ENCODE measurements around the gene SMIM30. TPM values are rescaled to one million over a fixed set of nuclear protein-coding genes. Genes with fewer than 3 reads are reported as not detected.
"Not testable (repeated sequence)": the region's sequence is repeated elsewhere in the genome, so short reads cannot be mapped to it uniquely, and the experiment has no call there.

The SMIM30 gene, protein sequence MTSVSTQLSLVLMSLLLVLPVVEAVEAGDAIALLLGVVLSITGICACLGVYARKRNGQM
- total RNA-seq (2014; rRNA removed) = 173 and 179 TPM in 2 replicates
- polyA plus RNA-seq (2012) = 72.5 TPM

DNA sequence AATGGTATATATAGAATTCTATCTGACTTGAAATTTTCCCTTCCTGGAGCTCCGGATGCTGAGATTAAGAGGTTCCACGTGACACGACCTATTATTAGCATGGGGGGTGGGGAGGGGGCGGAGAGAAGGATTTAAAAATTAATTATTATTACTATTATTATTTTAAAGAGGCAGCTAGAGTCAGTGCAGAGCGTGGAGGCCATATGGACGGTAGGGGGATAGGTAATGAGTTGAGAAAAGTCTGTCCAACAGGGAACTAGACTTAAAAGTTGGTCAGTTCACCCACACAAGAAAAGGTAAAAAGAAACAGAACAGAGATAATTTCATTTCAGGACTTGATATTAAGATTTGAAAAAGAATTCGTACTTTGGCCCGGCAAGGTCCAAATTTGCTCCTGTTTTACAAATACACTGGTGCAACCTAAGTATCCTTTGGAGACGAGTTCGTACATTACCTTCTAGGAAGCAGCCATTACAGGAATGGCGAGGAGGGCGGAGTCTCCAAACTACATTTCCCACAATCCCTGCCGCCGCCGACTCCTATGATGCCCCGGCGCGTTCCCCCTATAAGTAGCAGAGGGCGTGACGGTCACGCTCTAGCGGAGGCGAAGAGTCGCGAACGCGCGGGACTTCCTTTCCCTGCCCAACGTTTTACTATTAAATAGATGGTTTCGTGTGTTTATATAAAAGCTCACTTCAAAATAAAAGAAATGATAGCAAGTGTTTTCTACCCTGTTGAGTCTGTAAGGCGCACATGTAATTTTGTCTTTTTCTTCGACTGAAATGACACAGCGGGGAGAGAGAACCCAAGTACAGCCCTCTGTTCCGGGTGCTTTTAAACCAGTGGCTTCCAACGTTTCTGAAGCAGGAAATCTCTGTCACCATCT is at the start of gene SMIM30:
TSS of gene SMIM30 (minus strand) at position 481 of the 886 bp plus-strand sequence. CDS start 976 bp downstream, outside the sequence.
- DNase-seq (ENCODE audit: low read depth) = peak; percentile 94

DNA sequence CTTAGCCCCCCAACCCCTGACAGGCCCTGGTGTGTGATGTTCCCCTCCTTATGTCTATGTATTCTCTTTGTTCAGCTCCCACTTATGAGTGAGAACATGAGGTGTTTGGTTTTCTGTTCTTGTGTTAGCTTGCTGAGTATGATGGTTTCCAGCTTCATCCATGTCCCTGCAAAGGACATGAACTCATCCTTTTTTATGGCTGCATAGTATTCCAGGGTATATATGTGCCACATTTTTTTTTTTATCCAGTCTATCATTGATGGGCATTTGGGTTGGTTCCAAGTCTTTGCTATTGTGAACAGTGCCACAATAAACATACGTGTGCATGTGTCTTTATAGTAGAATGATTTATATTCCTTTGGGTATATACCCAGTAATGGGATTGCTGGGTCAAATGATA is 47.8 kb upstream of the SMIM30 start:
- DNase-seq (ENCODE audit: low read depth) = not testable (repeated sequence)

DNA sequence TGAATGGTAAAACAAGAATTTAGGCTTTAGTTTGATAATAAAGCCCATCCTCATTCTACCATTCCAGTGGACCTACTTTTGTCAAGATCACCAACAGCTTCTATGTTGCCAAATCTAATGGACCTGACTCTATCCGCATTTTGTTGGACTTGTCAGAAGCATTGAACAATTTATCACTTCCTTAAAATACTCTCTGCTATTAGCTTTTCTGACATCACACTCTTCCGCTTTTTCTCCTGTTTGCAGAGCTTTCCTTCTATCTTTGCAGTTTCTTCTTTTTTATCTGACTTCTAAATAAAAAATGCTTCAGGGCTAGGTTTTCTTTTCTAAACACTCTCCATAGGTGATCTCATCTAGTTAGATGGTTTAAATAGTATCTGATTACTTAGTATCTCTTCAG is 42.7 kb upstream of the SMIM30 start:
- DNase-seq (ENCODE audit: low read depth) = no peak

DNA sequence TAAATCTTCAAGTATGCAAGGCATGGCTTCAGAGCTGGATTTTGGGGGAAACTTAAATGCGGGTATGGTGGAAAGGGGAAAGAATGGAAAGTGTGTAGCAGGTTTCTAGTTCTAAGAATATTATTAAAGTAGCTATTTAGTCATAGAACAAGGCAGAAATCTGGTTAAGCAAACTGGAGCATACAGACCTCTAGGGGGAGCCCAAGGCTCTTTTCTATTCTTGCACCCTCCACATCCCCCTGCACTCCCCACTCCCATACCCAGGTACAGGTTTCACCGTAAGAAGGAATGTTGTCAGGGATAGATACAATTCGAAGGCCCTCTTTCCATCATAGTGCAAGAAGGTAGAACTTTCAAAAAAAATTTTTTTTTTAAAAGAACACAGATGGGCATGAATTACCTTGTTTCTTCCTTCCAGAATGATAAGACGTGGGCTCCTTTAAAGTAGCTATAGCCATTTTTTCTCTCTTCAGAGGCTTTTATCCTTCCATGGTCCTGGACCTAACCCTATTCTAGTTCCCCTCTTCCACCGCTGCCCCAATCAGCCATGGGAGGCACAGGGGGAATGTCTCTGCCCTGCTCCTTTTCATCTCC is 41.5 kb upstream of the SMIM30 start:
- peak; percentile 43 for DNase-seq (ENCODE audit: low read depth)

DNA sequence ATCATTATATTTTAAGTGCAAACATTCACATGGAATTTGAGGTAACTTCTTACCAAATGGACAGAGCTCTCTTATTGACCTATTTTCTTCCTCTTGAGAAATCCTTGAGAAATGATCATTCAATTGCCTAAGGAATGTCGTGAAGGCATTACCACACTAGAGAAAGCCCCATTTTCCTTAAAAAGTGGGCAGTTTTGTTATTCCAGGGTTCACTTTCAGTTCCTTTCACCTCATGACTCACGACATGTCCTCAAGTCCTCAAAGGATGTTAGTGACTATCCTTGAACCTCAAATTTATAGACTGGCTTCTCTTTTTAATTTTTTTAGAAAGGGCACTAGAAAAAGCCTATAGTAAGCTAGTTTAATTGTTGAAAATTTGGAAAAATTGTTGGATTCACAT is 40.4 kb upstream of the SMIM30 start:
- no peak for DNase-seq (ENCODE audit: low read depth)

DNA sequence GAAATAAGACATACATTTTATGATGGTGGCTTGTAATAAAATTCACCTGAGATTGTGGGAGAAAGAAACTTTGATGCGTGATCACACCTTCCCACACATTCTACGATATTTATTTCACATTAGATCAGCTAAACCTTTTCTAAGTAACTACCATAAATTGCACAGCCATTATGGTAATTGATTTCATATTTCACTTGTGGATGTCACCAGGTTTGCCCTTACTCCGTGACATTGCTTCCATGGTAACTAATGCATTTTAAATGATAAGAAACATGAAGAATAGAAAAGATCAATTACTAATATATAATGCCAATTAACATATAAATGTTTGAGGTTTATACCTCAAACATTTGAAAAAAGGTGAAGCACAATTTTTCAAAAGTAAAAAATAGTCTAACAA is 35.8 kb upstream of the SMIM30 start:
- no peak for DNase-seq (ENCODE audit: low read depth)

DNA sequence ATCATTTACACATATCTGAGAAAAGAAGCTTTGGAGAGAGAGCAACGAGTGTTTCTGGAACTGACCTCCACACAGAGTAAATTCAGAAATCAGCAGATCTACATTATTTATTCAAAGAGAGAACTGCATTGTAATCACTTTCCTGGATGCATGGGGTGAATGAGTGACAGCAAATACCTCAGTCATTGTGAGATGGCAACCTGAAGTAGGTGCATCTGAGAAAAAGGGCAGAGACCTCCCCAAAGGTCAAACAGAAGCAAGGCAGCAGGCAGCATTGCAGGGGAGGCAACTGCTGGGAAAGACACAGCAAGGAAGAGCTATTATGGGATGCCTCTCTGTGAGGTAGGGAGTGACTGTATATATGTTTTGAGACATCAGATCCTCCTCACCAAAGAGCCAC is 26.5 kb upstream of the SMIM30 start:
- DNase-seq (ENCODE audit: low read depth) = no peak

DNA sequence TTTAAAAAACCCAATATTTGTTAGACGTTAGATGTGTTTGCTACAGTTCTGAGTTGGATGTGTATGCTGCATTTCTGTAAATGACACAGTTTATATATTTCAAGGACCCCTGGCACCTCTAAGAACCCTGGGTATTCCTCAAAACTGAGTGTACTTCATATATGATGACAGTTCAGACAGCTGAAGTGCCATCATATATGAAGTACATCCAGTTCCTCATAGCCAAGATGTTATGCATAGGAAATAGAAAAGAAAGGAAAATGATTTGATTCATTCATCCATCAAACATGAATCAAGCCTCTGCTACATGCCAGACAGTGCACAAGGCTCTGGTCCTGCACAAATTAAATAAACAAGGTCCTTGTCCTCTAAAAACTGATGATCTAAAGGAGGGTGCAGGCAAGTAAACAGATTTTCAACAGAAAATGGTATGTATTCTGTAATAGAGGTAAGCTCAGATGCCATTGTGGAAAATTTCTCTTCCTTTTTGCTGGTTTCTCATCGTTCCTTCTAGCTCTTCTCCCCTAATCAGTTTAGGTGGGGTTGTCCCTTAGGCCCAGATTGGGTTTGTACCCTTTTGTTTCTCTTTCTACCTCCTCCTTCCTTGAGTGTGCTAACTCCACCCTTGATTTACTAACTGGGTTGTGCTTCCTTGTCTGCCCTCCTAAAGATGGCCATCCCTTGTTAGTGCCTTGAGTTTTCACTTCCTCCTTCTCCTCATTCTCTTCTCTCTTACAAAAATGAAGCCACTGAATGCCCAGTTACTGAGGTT is 25.3 kb upstream of the SMIM30 start:
- DNase-seq (ENCODE audit: low read depth) = no peak

DNA sequence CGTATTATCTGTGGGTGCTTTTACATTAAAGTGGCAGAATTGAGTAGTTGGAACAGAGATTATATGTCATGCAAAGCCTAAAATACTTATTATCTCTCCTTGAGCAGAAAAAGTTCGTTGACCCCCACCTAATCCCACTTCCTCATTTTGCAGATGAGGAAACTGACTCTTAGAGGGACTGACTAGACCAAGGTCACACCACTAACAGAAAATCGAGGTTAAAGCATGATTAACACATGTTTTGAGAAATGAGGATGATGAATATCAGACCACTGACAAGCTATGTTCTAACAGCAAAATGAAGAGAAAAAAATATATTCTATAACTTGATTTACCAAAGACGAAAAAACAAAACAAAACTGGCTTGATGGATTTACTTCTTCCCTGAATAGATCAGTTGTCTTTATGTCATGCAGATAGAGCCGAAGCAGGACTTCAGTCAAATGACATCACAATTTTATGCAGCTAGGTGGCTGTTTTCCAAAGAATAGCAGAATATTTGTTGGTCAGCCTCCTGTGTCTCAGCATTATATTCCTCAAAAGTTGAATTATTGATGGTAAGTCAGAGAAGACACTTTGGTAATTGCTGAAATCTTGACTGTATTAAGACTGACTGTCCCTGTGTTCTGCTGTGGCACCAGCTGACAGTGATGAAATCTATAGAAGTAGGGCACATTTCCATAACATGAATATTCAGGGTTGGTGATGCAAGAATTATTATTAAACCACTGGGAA is 24.2 kb upstream of the SMIM30 start:
- no peak for DNase-seq (ENCODE audit: low read depth)

DNA sequence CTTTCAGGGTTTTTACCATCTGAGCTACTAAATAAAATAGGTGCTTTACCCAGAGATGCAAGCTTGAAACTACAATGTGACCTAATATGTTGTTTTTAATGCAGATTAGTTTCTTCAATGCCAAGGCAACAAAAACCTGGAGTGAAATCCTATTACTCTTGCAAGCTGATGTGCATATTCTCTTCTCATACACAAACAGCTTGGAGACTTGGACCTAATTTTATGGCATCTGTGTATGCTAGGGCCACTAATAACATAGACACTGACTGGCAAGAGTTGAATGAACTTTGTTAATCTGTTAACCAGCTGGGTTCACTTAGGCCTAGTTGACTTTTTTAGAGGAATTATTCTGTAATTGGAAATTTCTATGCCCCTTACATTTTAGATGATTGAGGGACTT is 23.4 kb upstream of the SMIM30 start:
- DNase-seq (ENCODE audit: low read depth) = no peak

DNA sequence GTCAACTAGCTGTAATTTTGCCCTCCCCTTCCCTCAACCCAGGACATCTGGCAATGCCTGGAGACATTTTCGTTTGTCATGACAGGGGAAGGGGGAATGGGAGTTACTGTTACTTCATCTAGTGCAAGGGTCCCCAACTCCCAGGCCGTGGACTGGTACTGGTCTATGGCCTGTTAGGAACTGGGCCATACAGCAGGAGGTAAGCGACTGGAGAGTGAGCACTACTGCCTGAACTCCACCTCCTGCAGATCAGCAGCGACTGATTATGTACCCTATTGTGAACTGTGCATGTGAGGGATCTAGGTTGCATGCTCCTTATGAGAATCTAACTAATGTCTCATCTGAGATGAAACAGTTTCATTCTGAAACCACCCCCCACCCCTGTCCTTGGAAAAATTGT is 22.6 kb upstream of the SMIM30 start:
- no peak for DNase-seq (ENCODE audit: low read depth)

DNA sequence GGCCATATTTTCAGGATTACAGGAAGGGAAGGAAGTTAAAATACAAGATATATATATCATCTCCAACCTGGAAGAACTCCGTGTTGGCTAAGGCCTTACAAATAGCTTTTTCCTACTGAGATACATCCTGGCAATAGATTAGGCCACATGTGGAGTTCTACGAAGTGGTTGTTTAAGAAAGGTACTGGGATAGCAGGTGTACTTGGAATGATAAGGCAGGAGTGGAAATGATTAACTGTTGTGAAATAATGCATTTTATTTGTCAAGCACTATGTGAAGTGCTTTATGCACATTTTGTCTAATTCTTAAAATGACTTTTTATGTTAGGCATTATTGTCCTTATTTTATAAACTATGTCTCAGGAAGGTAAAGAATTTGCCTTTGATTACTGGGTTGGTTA is 18.9 kb upstream of the SMIM30 start:
- DNase-seq (ENCODE audit: low read depth) = no peak

DNA sequence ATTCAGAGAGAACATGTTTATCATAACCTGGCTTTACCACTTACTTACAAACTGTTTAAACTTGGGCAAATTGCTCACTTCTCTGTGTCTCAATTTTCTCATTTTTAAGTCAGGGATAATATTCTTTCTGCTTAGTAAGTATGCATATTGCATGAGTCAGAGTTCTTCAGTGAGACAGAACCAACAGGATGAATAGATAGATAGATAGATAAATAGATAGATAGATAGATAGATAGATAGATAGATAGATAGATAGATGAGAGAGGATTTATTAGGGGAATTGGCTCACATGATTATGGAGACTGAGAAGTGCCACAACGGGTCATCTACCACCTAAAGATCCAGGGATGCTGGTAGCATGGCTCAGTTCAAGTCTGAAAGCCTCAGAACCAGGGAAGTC is 15.7 kb upstream of the SMIM30 start:
- DNase-seq (ENCODE audit: low read depth) = no peak

DNA sequence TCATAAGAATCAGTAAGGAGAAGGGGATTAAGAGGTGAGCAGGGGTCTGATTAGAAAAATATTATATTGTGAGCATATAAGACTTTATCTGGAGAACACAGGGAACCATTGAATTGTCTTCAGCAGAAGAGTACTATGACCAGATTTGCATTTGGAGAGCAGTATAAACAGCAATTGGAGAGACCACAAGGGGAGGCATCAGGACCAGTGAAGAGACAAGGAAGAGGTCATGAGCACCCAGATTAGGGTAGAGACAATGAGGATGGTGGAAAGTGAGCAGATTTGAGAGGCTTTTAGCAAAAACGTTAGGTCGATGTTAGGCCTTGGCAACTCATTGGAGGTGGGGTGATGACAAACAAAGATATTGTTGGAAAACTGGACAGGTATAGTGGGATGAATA is 13.0 kb upstream of the SMIM30 start:
- no peak for DNase-seq (ENCODE audit: low read depth)

DNA sequence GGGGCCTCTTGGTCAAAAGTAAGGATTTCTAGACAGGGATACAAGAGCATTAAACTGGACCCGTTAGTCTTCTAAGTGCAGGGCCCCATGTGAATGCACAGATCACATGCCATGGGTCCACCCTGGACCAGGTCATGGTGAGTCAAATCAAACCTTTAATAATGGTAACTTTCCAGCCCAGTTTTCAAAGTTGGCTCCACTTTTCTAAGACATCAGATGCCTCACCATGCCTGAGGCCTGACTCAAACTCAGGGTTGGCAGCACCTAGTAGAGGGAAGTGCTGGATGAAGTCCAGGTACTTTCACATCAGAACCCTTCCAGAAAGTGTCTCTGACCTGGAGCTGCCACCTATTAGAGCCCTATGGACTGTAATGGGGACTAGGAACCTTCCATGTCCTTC is 9.7 kb upstream of the SMIM30 start:
- DNase-seq (ENCODE audit: low read depth) = no peak

DNA sequence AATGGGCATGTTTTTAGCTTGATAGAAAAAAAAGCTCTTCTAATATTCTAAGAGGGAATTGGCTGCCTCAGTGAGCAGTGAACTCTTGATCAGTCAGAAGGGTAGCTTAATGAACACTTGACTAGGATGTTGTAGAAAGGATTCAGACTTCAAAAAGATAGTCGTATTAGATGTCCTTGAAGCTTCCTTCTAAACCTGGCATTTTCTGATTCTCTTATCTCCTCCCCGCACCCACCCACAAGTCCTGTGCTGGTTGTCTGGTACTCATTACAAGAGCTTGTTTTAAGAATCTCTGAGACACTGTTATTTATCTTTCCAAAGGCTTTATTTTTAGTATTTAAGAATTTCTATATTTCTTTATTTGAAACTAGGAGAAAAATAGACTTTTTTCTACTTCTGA is 7.4 kb upstream of the SMIM30 start:
- no peak for DNase-seq (ENCODE audit: low read depth)

DNA sequence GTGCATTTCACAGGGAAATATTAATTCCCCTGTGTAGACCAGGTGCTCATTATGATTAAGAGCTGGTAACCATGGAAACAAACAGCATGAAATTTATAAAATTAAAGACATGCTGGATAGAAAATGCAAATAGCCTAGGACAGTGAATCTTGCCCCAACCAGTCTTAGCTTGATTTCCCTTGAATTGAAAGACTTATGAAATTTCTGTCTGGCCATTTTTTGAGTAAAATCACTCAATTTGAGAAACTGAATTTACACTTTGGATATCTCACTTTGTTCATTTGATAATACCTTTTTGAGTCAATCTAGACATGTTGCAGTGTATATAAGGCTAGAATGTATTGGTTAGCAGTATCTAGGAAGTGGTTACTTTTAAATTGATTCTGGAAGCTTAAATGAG is 4.4 kb upstream of the SMIM30 start:
- DNase-seq (ENCODE audit: low read depth) = no peak

DNA sequence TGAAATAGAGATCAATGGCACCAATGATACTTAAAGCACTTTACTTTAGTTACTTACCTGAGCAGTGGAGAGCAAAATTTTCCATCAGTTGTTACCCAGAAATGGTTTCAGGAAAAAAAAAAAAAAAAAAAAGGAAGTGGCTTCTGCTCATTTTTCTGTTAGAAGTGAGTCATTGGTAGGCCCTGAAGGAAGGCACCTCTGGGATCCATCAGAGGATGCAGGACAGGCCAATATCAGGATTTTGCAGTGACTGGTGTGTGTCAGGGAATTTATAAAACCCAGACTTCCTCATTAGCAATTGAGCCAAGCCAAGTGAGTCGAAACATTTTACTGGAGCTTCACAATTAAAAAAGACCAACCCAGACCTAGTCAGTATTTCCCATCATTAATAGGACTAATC is 2.3 kb upstream of the SMIM30 start:
- DNase-seq (ENCODE audit: low read depth) = no peak

DNA sequence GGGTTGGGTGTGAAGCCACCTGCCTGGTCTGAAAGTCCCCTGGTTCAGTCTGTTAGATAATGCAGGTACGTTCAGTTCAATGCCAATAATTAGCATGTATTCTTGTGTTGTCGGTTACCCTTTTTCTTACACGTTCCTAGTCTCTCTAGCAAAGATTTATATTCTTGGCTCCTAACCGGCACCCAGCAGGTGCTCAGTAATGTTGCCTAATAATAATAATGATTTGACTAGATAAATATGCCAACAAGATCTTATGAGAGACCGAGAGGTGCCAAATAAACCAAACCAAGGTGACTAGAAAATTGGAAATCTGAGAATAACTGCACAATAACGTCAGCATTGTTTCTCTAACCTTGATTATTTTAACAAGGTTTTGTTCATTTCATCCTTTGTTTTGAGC is 1.1 kb upstream of the SMIM30 start:
- DNase-seq (ENCODE audit: low read depth) = no peak

DNA sequence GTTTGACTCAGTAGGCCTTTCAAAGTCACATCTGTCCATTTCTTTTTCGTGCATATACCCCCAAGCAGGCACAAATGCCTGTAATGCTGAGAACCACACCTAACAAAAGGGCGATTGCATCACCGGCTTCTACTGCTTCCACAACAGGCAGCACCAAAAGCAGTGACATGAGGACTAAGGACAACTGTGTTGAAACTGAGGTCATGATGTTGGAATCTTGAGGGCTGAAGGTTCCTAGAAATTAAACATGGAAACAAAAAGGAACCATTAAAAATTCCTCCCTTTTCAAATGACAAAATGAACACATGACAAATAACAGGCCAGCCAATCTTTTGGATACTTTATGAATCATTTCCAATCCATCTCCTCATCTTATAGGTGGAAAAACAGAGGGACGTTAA is 980 bp downstream of the SMIM30 start:
- peak; percentile 42 for DNase-seq (ENCODE audit: low read depth)

DNA sequence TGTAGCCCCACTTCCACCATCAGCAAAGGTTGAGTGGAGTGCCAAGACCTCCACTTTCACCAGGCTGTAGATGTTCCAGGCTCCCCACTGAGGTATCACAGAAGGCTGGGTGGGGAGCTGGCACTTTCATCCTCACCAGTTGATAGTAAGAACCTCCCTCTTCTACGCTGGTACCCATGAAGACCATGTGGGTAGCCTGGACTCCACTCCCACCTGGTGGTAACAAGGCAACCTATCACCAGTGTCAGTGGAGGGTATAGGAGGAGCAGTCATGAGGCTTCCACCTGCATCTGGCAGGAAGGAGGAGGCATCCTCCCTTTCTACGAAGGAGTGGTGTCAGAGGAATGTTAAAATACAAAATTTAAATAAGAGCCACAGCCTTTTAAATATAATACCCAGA is 4.4 kb downstream of the SMIM30 start:
- peak; percentile 31 for DNase-seq (ENCODE audit: low read depth)

DNA sequence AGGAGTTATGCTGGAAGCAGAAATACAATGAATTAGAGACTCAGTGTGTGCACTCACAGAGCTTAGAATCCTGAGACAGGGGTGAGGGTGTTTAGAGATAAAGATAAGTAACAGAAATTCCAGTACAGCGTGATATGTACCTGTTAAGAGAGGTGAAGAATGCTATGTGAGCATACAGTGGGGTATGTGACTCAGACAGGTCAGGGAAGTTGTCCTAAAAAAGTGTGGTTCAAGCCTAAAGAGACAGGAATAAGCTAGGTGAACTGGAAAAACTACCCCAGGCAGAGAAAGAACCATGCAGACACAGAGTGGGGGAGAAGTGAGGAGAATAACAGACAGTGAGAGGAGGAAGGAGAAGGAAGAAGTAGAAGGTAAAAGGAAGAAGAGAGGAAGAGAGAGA is 8.6 kb downstream of the SMIM30 start:
- no peak for DNase-seq (ENCODE audit: low read depth)
